IMR-90 (cell line): ENCODE data around the gene TP53BP1.

Experiments
- BHLHE40 ChIP-seq: fragments of 150-350 bp; IDR thresholded peaks from 2 replicates; pipeline ENCODE4 v1.6.1; 2016; ENCODE audit warnings: mild to moderate bottlenecking, low read depth, low read length
- CEBPB ChIP-seq: IDR thresholded peaks from 2 replicates; pipeline ENCODE4 v1.6.1; 2012; ENCODE audit warnings: low read depth, low read length, improper control_type of control experiment
- CHD1 ChIP-seq: IDR thresholded peaks from 2 replicates; pipeline ENCODE4 v1.6.1; 2012; ENCODE audit warnings: low read depth, low read length, improper control_type of control experiment
- MXI1 ChIP-seq: IDR thresholded peaks from 2 replicates; pipeline ENCODE4 v1.6.1; 2012; ENCODE audit warnings: low read depth, mild to moderate bottlenecking, low read length, moderate library complexity, borderline replicate concordance
- POLR2A ChIP-seq: IDR thresholded peaks from 2 replicates; pipeline ENCODE4 v1.6.1; 2012; ENCODE audit warnings: mild to moderate bottlenecking, low read depth, low read length
- RAD21 ChIP-seq: IDR thresholded peaks from 2 replicates; pipeline ENCODE4 v1.6.1; 2012; ENCODE audit warnings: low read length, improper control_type of control experiment
- RFX5 ChIP-seq: IDR thresholded peaks from 2 replicates; pipeline ENCODE4 v1.8.0; 2012; ENCODE audit warnings: low read depth, mild to moderate bottlenecking, low read length, moderate library complexity
- TF ChIP-seq, protein P1 (sequence below): conservative IDR thresholded peaks from 2 replicates; pipeline ENCODE4 v1.5.1; 2012; ENCODE audit warnings: mild to moderate bottlenecking, low read depth, low read length, improper control_type of control experiment
- TF ChIP-seq, protein P2 (sequence below): fragments of 150-350 bp; IDR thresholded peaks from 2 replicates; pipeline ENCODE4 v1.6.1; 2017; ENCODE audit warnings: mild to moderate bottlenecking, antibody characterized with exemption, low read length, low read depth

DNA sequence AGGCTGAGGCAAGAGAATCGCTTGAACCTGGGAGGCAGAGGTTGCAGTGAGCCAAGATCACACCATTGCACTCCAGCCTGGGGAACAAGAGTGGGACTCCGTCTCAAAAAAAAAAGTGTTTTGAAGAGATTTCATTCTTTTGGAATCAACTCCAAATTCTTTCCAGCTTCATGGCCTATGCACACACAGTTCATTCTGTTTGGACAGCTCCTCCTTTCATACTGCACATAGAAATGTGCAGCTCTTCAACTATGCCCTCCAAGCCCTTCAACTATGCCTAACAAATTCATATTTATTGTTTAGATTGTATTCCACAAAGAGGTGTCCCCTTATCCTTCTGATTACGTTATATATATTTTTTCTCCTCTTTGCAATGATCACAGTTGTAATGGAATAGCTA lies 4.2 kb downstream of the TP53BP1 start:
- TF ChIP-seq, protein P1, sequence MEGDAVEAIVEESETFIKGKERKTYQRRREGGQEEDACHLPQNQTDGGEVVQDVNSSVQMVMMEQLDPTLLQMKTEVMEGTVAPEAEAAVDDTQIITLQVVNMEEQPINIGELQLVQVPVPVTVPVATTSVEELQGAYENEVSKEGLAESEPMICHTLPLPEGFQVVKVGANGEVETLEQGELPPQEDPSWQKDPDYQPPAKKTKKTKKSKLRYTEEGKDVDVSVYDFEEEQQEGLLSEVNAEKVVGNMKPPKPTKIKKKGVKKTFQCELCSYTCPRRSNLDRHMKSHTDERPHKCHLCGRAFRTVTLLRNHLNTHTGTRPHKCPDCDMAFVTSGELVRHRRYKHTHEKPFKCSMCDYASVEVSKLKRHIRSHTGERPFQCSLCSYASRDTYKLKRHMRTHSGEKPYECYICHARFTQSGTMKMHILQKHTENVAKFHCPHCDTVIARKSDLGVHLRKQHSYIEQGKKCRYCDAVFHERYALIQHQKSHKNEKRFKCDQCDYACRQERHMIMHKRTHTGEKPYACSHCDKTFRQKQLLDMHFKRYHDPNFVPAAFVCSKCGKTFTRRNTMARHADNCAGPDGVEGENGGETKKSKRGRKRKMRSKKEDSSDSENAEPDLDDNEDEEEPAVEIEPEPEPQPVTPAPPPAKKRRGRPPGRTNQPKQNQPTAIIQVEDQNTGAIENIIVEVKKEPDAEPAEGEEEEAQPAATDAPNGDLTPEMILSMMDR: no peak
- TF ChIP-seq CHD1 (no peak), CEBPB (no peak), RAD21 (no peak), POLR2A (no peak), BHLHE40 (no peak), MXI1 (no peak), RFX5 (no peak)
- TF ChIP-seq, protein P2, sequence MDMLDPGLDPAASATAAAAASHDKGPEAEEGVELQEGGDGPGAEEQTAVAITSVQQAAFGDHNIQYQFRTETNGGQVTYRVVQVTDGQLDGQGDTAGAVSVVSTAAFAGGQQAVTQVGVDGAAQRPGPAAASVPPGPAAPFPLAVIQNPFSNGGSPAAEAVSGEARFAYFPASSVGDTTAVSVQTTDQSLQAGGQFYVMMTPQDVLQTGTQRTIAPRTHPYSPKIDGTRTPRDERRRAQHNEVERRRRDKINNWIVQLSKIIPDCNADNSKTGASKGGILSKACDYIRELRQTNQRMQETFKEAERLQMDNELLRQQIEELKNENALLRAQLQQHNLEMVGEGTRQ: no peak
